HG02981 (cell line): ENCODE results near the gene TTLL11.
"Not testable (repeated sequence)": the region's sequence is repeated elsewhere in the genome, so short reads cannot be mapped to it uniquely, and the experiment has no call there.

Experiments
- ATAC-seq: cut with Tn5 transposase; IDR thresholded peaks from one replicate; pipeline ENCODE4 v1.9.1; 2021; ENCODE audit warnings: mild to moderate bottlenecking, moderate library complexity; ENCODE audit not compliant: unreplicated experiment

The TTLL11 gene

GRCh38 chr9:122085260-122085659 is 7.8 kb downstream of the TTLL11 start:
- ATAC-seq, result no peak

- ATAC-seq, result no peak
Measured at GRCh38 chr9:122084026-122084675, 9.0 kb downstream of the TTLL11 start.

- no peak for ATAC-seq
Measured at GRCh38 chr9:122080986-122081385, 12.1 kb downstream of the TTLL11 start.

- no peak for ATAC-seq
Measured at GRCh38 chr9:122078557-122078956, 14.6 kb downstream of the TTLL11 start.

- ATAC-seq, result no peak
Measured at GRCh38 chr9:122076773-122077172, 16.3 kb downstream of the TTLL11 start.

GRCh38 chr9:122076117-122076516 is 17.0 kb downstream of the TTLL11 start:
- ATAC-seq, result no peak

- no peak for ATAC-seq
Measured at GRCh38 chr9:122075135-122076030, 17.7 kb downstream of the TTLL11 start.

- no peak for ATAC-seq
Measured at GRCh38 chr9:122071715-122072114, 21.4 kb downstream of the TTLL11 start.

GRCh38 chr9:122070728-122071515 is 22.2 kb downstream of the TTLL11 start:
- ATAC-seq, result no peak

GRCh38 chr9:122066680-122067079 is 26.4 kb downstream of the TTLL11 start:
- not testable (repeated sequence) for ATAC-seq

- ATAC-seq, result no peak
Measured at GRCh38 chr9:122065923-122066629, 27.0 kb downstream of the TTLL11 start.

GRCh38 chr9:122060481-122060880 is 32.6 kb downstream of the TTLL11 start:
- ATAC-seq, result no peak

GRCh38 chr9:122059955-122060324 is 33.2 kb downstream of the TTLL11 start:
- ATAC-seq, result no peak

- no peak for ATAC-seq
Measured at GRCh38 chr9:122059214-122059954, 33.7 kb downstream of the TTLL11 start.

- no peak for ATAC-seq
Measured at GRCh38 chr9:122058709-122059108, 34.4 kb downstream of the TTLL11 start.

- no peak for ATAC-seq
Measured at GRCh38 chr9:122058051-122058450, 35.1 kb downstream of the TTLL11 start.

- no peak for ATAC-seq
Measured at GRCh38 chr9:122057211-122057610, 35.9 kb downstream of the TTLL11 start.

GRCh38 chr9:122056484-122056883 is 36.6 kb downstream of the TTLL11 start:
- no peak for ATAC-seq

- ATAC-seq, result no peak
Measured at GRCh38 chr9:122055701-122056100, 37.4 kb downstream of the TTLL11 start.
